H1 (cell line): ENCODE data around the gene CPSF4. TPM values are rescaled to one million over a fixed set of nuclear protein-coding genes. Genes with fewer than 3 reads are reported as not detected.

Experiments used
- CTCF ChIA-PET: fragments of 300-600 bp; sonication (Branson Sonifier 250); formaldehyde crosslinking; loops from one replicate; lab custom pipeline; 2021; ENCODE audit not compliant: partially characterized antibody; lab: Charles Lee
- POLR2A ChIA-PET: fragments of 300-600 bp; sonication (Branson Sonifier 250); formaldehyde crosslinking; loops from one replicate; lab custom pipeline; 2021; ENCODE audit warnings: inconsistent platforms; ENCODE audit not compliant: partially characterized antibody; lab: Charles Lee
- DNase-seq, 2 experiments: peaks; one replicate each; pipeline versions ENCODE4 v3.0.0 to v3.0.0-alpha.2; 2010 to 2022; ENCODE audit warnings: low spot score in 2 of 2, low read depth in 1 of 2, mixed read lengths in 1 of 2
- FAIRE-seq: peaks from 2 replicates; lab custom pipeline; 2011; peaks lifted over from hg19 to GRCh38; lab: Jason Lieb, UNC
- H2AFZ ChIP-seq: 2 replicates; pipeline ENCODE4 v1.8.1; 2012; ENCODE audit warnings: low read length, inconsistent platforms
- H2AK5ac ChIP-seq: 2 replicates; pipeline ENCODE4 v1.6.1; 2013; ENCODE audit warnings: low read depth, low read length
- H2BK120ac ChIP-seq: replicated peaks from 2 replicates; pipeline ENCODE3; 2013; ENCODE audit warnings: low read depth, low read length, inconsistent platforms
- H2BK12ac ChIP-seq: 2 replicates; pipeline ENCODE4 v1.6.1; 2013; ENCODE audit warnings: low read depth, low read length
- H2BK15ac ChIP-seq: 2 replicates; pipeline ENCODE4 v1.6.1; 2013; ENCODE audit warnings: low read length
- H2BK20ac ChIP-seq: 2 replicates; pipeline ENCODE4 v1.6.1; 2013; ENCODE audit warnings: low read length
- H2BK5ac ChIP-seq: 2 replicates; pipeline ENCODE4 v1.6.1; 2013; ENCODE audit warnings: low read depth, low read length
- H3K14ac ChIP-seq: 2 replicates; pipeline ENCODE4 v1.6.1; 2013; ENCODE audit warnings: inconsistent platforms; ENCODE audit not compliant: insufficient read length
- H3K18ac ChIP-seq: 2 replicates; pipeline ENCODE4 v1.6.1; 2013; ENCODE audit warnings: low read length; ENCODE audit errors: extremely low read depth
- H3K23ac ChIP-seq: 2 replicates; pipeline ENCODE4 v1.6.1; 2013; ENCODE audit warnings: inconsistent platforms; ENCODE audit not compliant: insufficient read length
- H3K23me2 ChIP-seq: 2 replicates; pipeline ENCODE4 v1.6.1; 2013; ENCODE audit warnings: low read depth, low read length
- H3K27ac ChIP-seq: 2 replicates; pipeline ENCODE4 v1.6.1; 2011; ENCODE audit warnings: low read depth, low read length, inconsistent platforms
- H3K27me3 ChIP-seq, 4 experiments: replicated peaks in 1 of 4; 1 replicate in 1 of 4; 2 replicates in 3 of 4; pipeline versions ENCODE4 v1.6.1 to v1.8.1; 2011 to 2013; ENCODE audit warnings: low read length in 3 of 4, mild to moderate bottlenecking in 3 of 4, inconsistent platforms in 2 of 4, mixed read lengths in 2 of 4, moderate library complexity in 1 of 4; ENCODE audit not compliant: control insufficient read depth in 3 of 4, insufficient read depth in 3 of 4; ENCODE audit errors: extremely low read depth in 1 of 4
- H3K36me3 ChIP-seq, 4 experiments: 2 replicates each; pipeline versions ENCODE4 v1.6.1 to v1.8.1; 2011 to 2013; ENCODE audit warnings: mild to moderate bottlenecking in 4 of 4, low read length in 3 of 4, moderate library complexity in 2 of 4, control low read depth in 1 of 4, inconsistent platforms in 1 of 4; ENCODE audit not compliant: insufficient read depth in 4 of 4, control insufficient read depth in 2 of 4
- H3K4ac ChIP-seq: replicated peaks from 2 replicates; pipeline ENCODE3; 2013; ENCODE audit warnings: low read length, low read depth, mixed read lengths, inconsistent platforms; ENCODE audit not compliant: insufficient read length
- H3K4me1 ChIP-seq, 4 experiments: replicated peaks in 1 of 4; 1 replicate in 1 of 4; 2 replicates in 3 of 4; pipeline versions ENCODE4 v1.6.1 to v1.8.1; 2011 to 2013; ENCODE audit warnings: low read length in 3 of 4, inconsistent platforms in 2 of 4, mixed read lengths in 1 of 4; ENCODE audit not compliant: insufficient read depth in 4 of 4, control insufficient read depth in 3 of 4
- H3K4me2 ChIP-seq, 2 experiments: 2 replicates each; pipeline versions ENCODE4 v1.6.1 to v1.8.1; 2011 to 2013; ENCODE audit warnings: low read depth in 2 of 2, low read length in 2 of 2, control low read depth in 1 of 2, inconsistent platforms in 1 of 2, mild to moderate bottlenecking in 1 of 2; ENCODE audit not compliant: insufficient read depth in 1 of 2
- H3K4me3 ChIP-seq, 4 experiments: fragments of 200-600, 300-600 bp in 1 of 4; sonication (generic), shearing (Covaris generic), sonication (Bioruptor Twin) in 1 of 4; 2 replicates each; pipeline versions ENCODE4 v1.5.1 to v1.8.1; 2011 to 2016; ENCODE audit warnings: low read length in 4 of 4, low read depth in 3 of 4, control low read depth in 2 of 4, inconsistent platforms in 2 of 4, mild to moderate bottlenecking in 2 of 4, mixed read lengths in 1 of 4, moderate library complexity in 1 of 4; ENCODE audit not compliant: insufficient read depth in 2 of 4; ENCODE audit errors: extremely low read depth in 1 of 4
- H3K56ac ChIP-seq: replicated peaks from 2 replicates; pipeline ENCODE3; 2013; ENCODE audit warnings: low read depth, mild to moderate bottlenecking, mixed read lengths, low read length, inconsistent platforms; ENCODE audit not compliant: insufficient read length
- H3K79me1 ChIP-seq: 2 replicates; pipeline ENCODE4 v1.6.1; 2013; ENCODE audit warnings: low read depth, low read length, control low read depth
- H3K79me2 ChIP-seq, 2 experiments: 2 replicates each; pipeline versions ENCODE4 v1.6.1 to v1.8.1; 2012 to 2013; ENCODE audit warnings: low read length in 2 of 2, mild to moderate bottlenecking in 2 of 2, inconsistent platforms in 1 of 2; ENCODE audit not compliant: insufficient read depth in 2 of 2, control insufficient read depth in 1 of 2
- H3K9ac ChIP-seq, 4 experiments: replicated peaks in 1 of 4; 1 replicate in 1 of 4; 2 replicates in 3 of 4; pipeline versions ENCODE4 v1.6.1 to v1.8.1; 2011 to 2013; ENCODE audit warnings: low read depth in 3 of 4, low read length in 3 of 4, control low read depth in 2 of 4, mild to moderate bottlenecking in 2 of 4, moderate library complexity in 2 of 4, inconsistent platforms in 1 of 4; ENCODE audit errors: extremely low read depth in 1 of 4
- H3K9me3 ChIP-seq, 2 experiments: 2 replicates each; pipeline versions ENCODE4 v1.6.1 to v1.8.1; 2012 to 2013; ENCODE audit warnings: mild to moderate bottlenecking in 2 of 2, moderate library complexity in 2 of 2, control low read depth in 1 of 2, inconsistent platforms in 1 of 2, low read depth in 1 of 2, low read length in 1 of 2, mixed read lengths in 1 of 2; ENCODE audit not compliant: insufficient read depth in 2 of 2
- H4K20me1 ChIP-seq, 2 experiments: replicated peaks in 1 of 2; 2 replicates each; pipeline versions ENCODE3 to v1.8.1; 2011 to 2013; ENCODE audit warnings: inconsistent platforms in 2 of 2, low read length in 2 of 2, mild to moderate bottlenecking in 1 of 2; ENCODE audit not compliant: insufficient read depth in 2 of 2, control insufficient read depth in 1 of 2
- H4K5ac ChIP-seq: 2 replicates; pipeline ENCODE4 v1.6.1; 2013; ENCODE audit warnings: low read length, low read depth, mixed read lengths, inconsistent platforms; ENCODE audit not compliant: insufficient read length
- H4K8ac ChIP-seq: 2 replicates; pipeline ENCODE4 v1.8.0; 2013; ENCODE audit warnings: mild to moderate bottlenecking, moderate library complexity, low read length, inconsistent platforms; ENCODE audit not compliant: insufficient read depth; ENCODE audit errors: extremely low read depth
- H4K91ac ChIP-seq: replicated peaks from 2 replicates; pipeline ENCODE3; 2013; ENCODE audit warnings: low read length, mixed read lengths, inconsistent platforms; ENCODE audit not compliant: insufficient read length
- E2F6 ChIP-seq: IDR thresholded peaks from 2 replicates; pipeline ENCODE4 v1.6.1; 2012; ENCODE audit warnings: inconsistent platforms
- MAFK ChIP-seq: IDR thresholded peaks from 2 replicates; pipeline ENCODE4 v1.6.1; 2012; ENCODE audit warnings: low read depth, mild to moderate bottlenecking, improper control_type of control experiment, low read length
- PHF8 ChIP-seq: fragments of 200-600 bp; sonication (generic); conservative IDR thresholded peaks from 2 replicates; pipeline ENCODE4 v1.7.1; 2012; ENCODE audit warnings: low read depth, mild to moderate bottlenecking, inconsistent platforms, low read length, moderate library complexity
- POLR2A ChIP-seq, 2 experiments: IDR thresholded peaks; 1 replicate in 1 of 2; 2 replicates in 1 of 2; pipeline ENCODE4 v1.6.1; 2011; ENCODE audit warnings: low read depth in 2 of 2, low read length in 2 of 2, mild to moderate bottlenecking in 2 of 2; ENCODE audit errors: control extremely low read depth in 1 of 2
- SP1 ChIP-seq: IDR thresholded peaks from 2 replicates; pipeline ENCODE4 v1.6.1; 2011; ENCODE audit warnings: low read depth, low read length
- WGBS, 2 experiments: shearing (Covaris generic) in 1 of 2; methylation state at CpG; one replicate each; pipeline versions ENCODE4 v1.1.6 to v1.1.7; 2013 to 2015; ENCODE audit warnings: low lambda C conversion rate in 2 of 2, mixed read lengths in 2 of 2, inconsistent platforms in 1 of 2, low coverage in 1 of 2, missing lambda C conversion rate in 1 of 2; ENCODE audit not compliant: insufficient replicate concordance in 2 of 2, insufficient coverage in 1 of 2, insufficient read length in 1 of 2; ENCODE audit errors: extremely low coverage in 1 of 2, missing lambda C conversion rate in 1 of 2; 5-methylcytosine and 5-hydroxymethylcytosine counted together
- polyA plus RNA-seq, 7 experiments: library from polyadenylated mRNA; depleted of rRNA in 3 of 7; stranded (reverse) in 5 of 7; unstranded in 2 of 7; fragments of >200 nt in 5 of 7; fragments of 200-250 nt in 2 of 7; gene quantifications; 1 replicate in 5 of 7; 2 replicates in 1 of 7; 4 replicates in 1 of 7; pipeline versions ENCODE4 v1.2.1 to v1.2.3, GENCODE V29; 2011 to 2013; ENCODE audit warnings: missing spikeins in 2 of 7, mixed read lengths in 2 of 7
- total RNA-seq: library from RNA; stranded (reverse); fragmentation: NEBNext Ultra II Directional; extraction: Animal tissue kit (Norgen Biotek cat#: 25700); gene quantifications from 2 replicates; pipeline ENCODE4 v1.2.1, GENCODE V29; 2021
- TF ChIP-seq, protein P1 (sequence below): IDR thresholded peaks from 2 replicates; pipeline ENCODE4 v1.6.1; 2011; ENCODE audit warnings: low read length, improper control_type of control experiment

Gene CPSF4
- total and polyA plus RNA-seq, 2 of the 8 experiments (the other 6 are each of a cell fraction or from before 2014, with no cell fraction given): 77.5 to 103 TPM

GRCh38 chr7:99505324-99505662, 66.5 kb downstream of the CPSF4 start:
- no peak overlapping the region for H3K4ac ChIP-seq
- H2AFZ ChIP-seq: no peak overlapping the region
- no peak overlapping the region for H4K8ac ChIP-seq
- no peak overlapping the region for H4K91ac ChIP-seq
- FAIRE-seq (no peak), DNase-seq (no peak)
- no peak overlapping the region for H3K18ac ChIP-seq
- peaks cover 2% of the 10 kb centered on the region; the same call in 1 of the 2 replicates for H3K23me2 ChIP-seq
- no peak overlapping the region for H2BK15ac ChIP-seq
- POLR2A ChIA-PET: interaction anchor here (0.9 to 3.2 kb wide), 12 partner anchors 10 to 96 kb away, joined by 3 to 26 read pairs (median 7); partner anchors contain the start of genes ATP5MF, BUD31, FAM200A and PDAP1
- WGBS, 2 experiments: 8% methylated on average over 11 of the region's 11 CpGs; no CpG with 5 or more reads in 1 of the 2 experiments
- H3K4me1 ChIP-seq: peaks cover 0 to 7% (median 4%) of the 10 kb centered on the region in 4 experiments; a peak in 5 of 7 replicates
- H4K20me1 ChIP-seq: no peaks in the 10 kb centered on the region
- H3K79me2 ChIP-seq: peaks cover 0 to 29% of the 10 kb centered on the region in 2 experiments; a peak in 3 of 4 replicates
- TF ChIP-seq E2F6: no peak
- TF ChIP-seq PHF8: peak; percentile 65
- TF ChIP-seq, protein P1, sequence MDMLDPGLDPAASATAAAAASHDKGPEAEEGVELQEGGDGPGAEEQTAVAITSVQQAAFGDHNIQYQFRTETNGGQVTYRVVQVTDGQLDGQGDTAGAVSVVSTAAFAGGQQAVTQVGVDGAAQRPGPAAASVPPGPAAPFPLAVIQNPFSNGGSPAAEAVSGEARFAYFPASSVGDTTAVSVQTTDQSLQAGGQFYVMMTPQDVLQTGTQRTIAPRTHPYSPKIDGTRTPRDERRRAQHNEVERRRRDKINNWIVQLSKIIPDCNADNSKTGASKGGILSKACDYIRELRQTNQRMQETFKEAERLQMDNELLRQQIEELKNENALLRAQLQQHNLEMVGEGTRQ: no peak
- no peak for TF ChIP-seq SP1
- TF ChIP-seq POLR2A (IDR thresholded peaks at IDR 0.05; ENCODE audit: control extremely low read depth in 1 of 2, low read depth in 2 of 2, low read length in 2 of 2): peak in 1 of 2 experiments; percentile 5; a peak in 1 of 3 replicates
- TF ChIP-seq MAFK: no peak
- H2BK20ac ChIP-seq: no peak overlapping the region
- H3K4me3 ChIP-seq: peak overlapping the region; percentile 89 to 97 (median 94)
- H2BK5ac ChIP-seq: peak overlapping the region; percentile 96; the same call in 1 of the 2 replicates
- no peak overlapping the region for H3K56ac ChIP-seq
- no peak overlapping the region for H2BK120ac ChIP-seq
- H3K36me3 ChIP-seq: no peaks in the 10 kb centered on the region; a peak in 1 of 8 replicates
- H3K23ac ChIP-seq: no peak overlapping the region
- CTCF ChIA-PET: interaction anchor here (0.8 to 1.2 kb wide), 3 partner anchors 13 to 111 kb away, joined by 3 to 4 read pairs (median 3); no protein-coding TSS in a partner anchor
- H3K9ac ChIP-seq: peak overlapping the region; percentile 60 to 82 (median 80); a peak in 6 of 7 replicates
- H4K5ac ChIP-seq: peak overlapping the region; percentile 44
- H2AK5ac ChIP-seq: no peak overlapping the region
- no peaks in the 10 kb centered on the region for H3K27me3 ChIP-seq
- H3K14ac ChIP-seq: no peak overlapping the region
- no peak overlapping the region for H2BK12ac ChIP-seq
- H3K79me1 ChIP-seq: no peaks in the 10 kb centered on the region
- H3K9me3 ChIP-seq: no peaks in the 10 kb centered on the region
- H3K27ac ChIP-seq: no peak overlapping the region; the same call in 1 of the 2 replicates
- peak overlapping the region; percentile 62 to 75 for H3K4me2 ChIP-seq
